Skin epidermis (tissue), 12 donors: ENCODE results near the gene SEC16B.

ENCODE experiments used
- H3K27ac ChIP-seq, 21 experiments: fragments of 200-600 bp; sonication (generic) in 11 of 21; one replicate each; pipeline ENCODE4 v1.5.0; 2020; ENCODE audit warnings: mild to moderate bottlenecking in 3 of 21, inconsistent platforms in 2 of 21, moderate library complexity in 2 of 21
- H3K4me3 ChIP-seq, 7 experiments: fragments of 200-600 bp; sonication (generic) in 2 of 7; one replicate each; pipeline ENCODE4 v1.5.0; 2020; ENCODE audit warnings: inconsistent platforms in 2 of 7, mild to moderate bottlenecking in 2 of 7, moderate library complexity in 1 of 7

The SEC16B gene

GRCh38 chr1:177979272-177979671 is 9.4 kb upstream of the SEC16B start:
- Histone ChIP-seq H3K4me3 (no peak overlapping the region), H3K27ac (no peak overlapping the region)

GRCh38 chr1:177978530-177978929 is 8.7 kb upstream of the SEC16B start:
- Histone ChIP-seq H3K27ac (no peak overlapping the region), H3K4me3 (no peak overlapping the region)

- no peak overlapping the region for H3K27ac ChIP-seq
- H3K4me3 ChIP-seq = no peak overlapping the region
These were observed 7.3 kb upstream of the SEC16B start for GRCh38 chr1:177977141-177977540.

GRCh38 chr1:177976596-177976995 is 6.7 kb upstream of the SEC16B start:
- no peak overlapping the region for H3K27ac ChIP-seq
- no peak overlapping the region for H3K4me3 ChIP-seq

- H3K4me3 ChIP-seq = no peak overlapping the region
- no peak overlapping the region for H3K27ac ChIP-seq
These were observed 6.0 kb upstream of the SEC16B start for GRCh38 chr1:177975588-177976495.

- H3K4me3 ChIP-seq = no peak overlapping the region
These were observed 3.7 kb upstream of the SEC16B start for GRCh38 chr1:177973585-177973984.

GRCh38 chr1:177969109-177969508 is 749 bp downstream of the SEC16B start:
- no peak overlapping the region for H3K4me3 ChIP-seq
- no peak overlapping the region for H3K27ac ChIP-seq

More at GRCh38 chr1:177973585-177973984, 3.7 kb upstream of the SEC16B start:
- H3K27ac ChIP-seq = no peak overlapping the region

GRCh38 chr1:177966199-177966598 is 3.7 kb downstream of the SEC16B start:
- Histone ChIP-seq H3K4me3 (no peak overlapping the region), H3K27ac (no peak overlapping the region)

GRCh38 chr1:177965293-177965692 is 4.6 kb downstream of the SEC16B start:
- Histone ChIP-seq H3K4me3 (no peak overlapping the region), H3K27ac (no peak overlapping the region)

GRCh38 chr1:177964336-177964735 is 5.5 kb downstream of the SEC16B start:
- H3K27ac ChIP-seq = no peak overlapping the region
- no peak overlapping the region for H3K4me3 ChIP-seq

- no peak overlapping the region for H3K27ac ChIP-seq
- no peak overlapping the region for H3K4me3 ChIP-seq
These were observed 8.8 kb downstream of the SEC16B start for GRCh38 chr1:177960939-177961622.

GRCh38 chr1:177959811-177960515 is 9.9 kb downstream of the SEC16B start:
- H3K27ac ChIP-seq = no peak overlapping the region
- H3K4me3 ChIP-seq = no peak overlapping the region

GRCh38 chr1:177958092-177958491 is 11.8 kb downstream of the SEC16B start:
- no peak overlapping the region for H3K27ac ChIP-seq
- no peak overlapping the region for H3K4me3 ChIP-seq

- Histone ChIP-seq H3K4me3 (no peak overlapping the region), H3K27ac (no peak overlapping the region)
These were observed 15.8 kb downstream of the SEC16B start for GRCh38 chr1:177954076-177954475.

GRCh38 chr1:177953549-177953948 is 16.3 kb downstream of the SEC16B start:
- Histone ChIP-seq H3K4me3 (no peak overlapping the region), H3K27ac (no peak overlapping the region)

GRCh38 chr1:177952691-177953090 is 17.2 kb downstream of the SEC16B start:
- H3K4me3 ChIP-seq = no peak overlapping the region
- no peak overlapping the region for H3K27ac ChIP-seq

GRCh38 chr1:177952249-177952648 is 17.6 kb downstream of the SEC16B start:
- H3K4me3 ChIP-seq = no peak overlapping the region
- no peak overlapping the region for H3K27ac ChIP-seq

GRCh38 chr1:177950506-177950905 is 19.4 kb downstream of the SEC16B start:
- H3K4me3 ChIP-seq = no peak overlapping the region

GRCh38 chr1:177948336-177948972 is 21.4 kb downstream of the SEC16B start:
- Histone ChIP-seq H3K4me3 (no peak overlapping the region), H3K27ac (no peak overlapping the region)

More at GRCh38 chr1:177950506-177950905, 19.4 kb downstream of the SEC16B start:
- no peak overlapping the region for H3K27ac ChIP-seq

GRCh38 chr1:177947623-177948022 is 22.2 kb downstream of the SEC16B start:
- Histone ChIP-seq H3K4me3 (no peak overlapping the region), H3K27ac (no peak overlapping the region)
